ENCODE measurements around the gene MUC20.

Gene MUC20

GRCh38 chr3:195697582-195698324 is 23.0 kb upstream of the MUC20 start:
- no peak overlapping the region for H3K4me3 ChIP-seq (replicated peaks; ENCODE audit: low read depth, low read length)
- no peak for TF ChIP-seq CTCF (IDR thresholded peaks at IDR 0.05; ENCODE audit: low read depth, low read length, missing control alignments)
- DNase-seq (ENCODE audit: extremely low read depth, low read depth), result peak; percentile 19

GRCh38 chr3:195698325-195698646 is 22.5 kb upstream of the MUC20 start:
- no peak overlapping the region for H3K4me3 ChIP-seq (replicated peaks; ENCODE audit: low read depth, low read length)
- no peak for DNase-seq (ENCODE audit: extremely low read depth, low read depth)
- TF ChIP-seq CTCF (IDR thresholded peaks at IDR 0.05; ENCODE audit: low read depth, low read length, missing control alignments), result no peak

GRCh38 chr3:195698647-195699387 is 22.0 kb upstream of the MUC20 start:
- no peak overlapping the region for H3K4me3 ChIP-seq (replicated peaks; ENCODE audit: low read depth, low read length)
- no peak for TF ChIP-seq CTCF (IDR thresholded peaks at IDR 0.05; ENCODE audit: low read depth, low read length, missing control alignments)
- no peak for DNase-seq (ENCODE audit: extremely low read depth, low read depth)

DNA sequence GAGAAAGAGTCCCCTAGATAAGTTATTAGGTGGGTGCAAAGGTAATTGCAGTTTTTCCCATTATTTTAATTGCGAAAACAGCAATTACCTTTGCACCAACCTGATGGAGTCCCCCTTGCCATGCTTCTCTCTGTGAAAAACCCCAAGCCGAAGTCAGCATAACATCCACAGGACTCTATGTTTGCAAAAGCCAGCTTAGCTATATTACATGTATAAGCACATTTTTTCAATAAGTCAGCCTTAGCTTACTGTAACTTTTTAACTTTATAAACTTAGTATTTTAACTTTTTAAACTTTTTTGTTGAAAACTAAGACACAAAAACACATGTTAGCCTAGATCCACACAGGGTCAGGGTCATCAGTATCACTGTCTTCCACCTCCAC is 21.4 kb upstream of the MUC20 start:
- no peak for DNase-seq (ENCODE audit: extremely low read depth, low read depth)
- TF ChIP-seq CTCF (IDR thresholded peaks at IDR 0.05; ENCODE audit: low read depth, low read length, missing control alignments), result no peak
- H3K4me3 ChIP-seq (replicated peaks; ENCODE audit: low read depth, low read length), result no peak overlapping the region

- no peak for TF ChIP-seq CTCF (IDR thresholded peaks at IDR 0.05; ENCODE audit: low read depth, low read length, missing control alignments)
- no peak overlapping the region for H3K4me3 ChIP-seq (replicated peaks; ENCODE audit: low read depth, low read length)
- no peak for DNase-seq (ENCODE audit: extremely low read depth, low read depth)
Measured at GRCh38 chr3:195699860-195700259, 20.9 kb upstream of the MUC20 start.

GRCh38 chr3:195700319-195700718 is 20.5 kb upstream of the MUC20 start:
- no peak for DNase-seq (ENCODE audit: extremely low read depth, low read depth)
- H3K4me3 ChIP-seq (replicated peaks; ENCODE audit: low read depth, low read length), result no peak overlapping the region
- TF ChIP-seq CTCF (IDR thresholded peaks at IDR 0.05; ENCODE audit: low read depth, low read length, missing control alignments), result no peak

Measured in HFF-Myc (cell line).